ENCODE data around the gene STX16.

The STX16 gene

DNA sequence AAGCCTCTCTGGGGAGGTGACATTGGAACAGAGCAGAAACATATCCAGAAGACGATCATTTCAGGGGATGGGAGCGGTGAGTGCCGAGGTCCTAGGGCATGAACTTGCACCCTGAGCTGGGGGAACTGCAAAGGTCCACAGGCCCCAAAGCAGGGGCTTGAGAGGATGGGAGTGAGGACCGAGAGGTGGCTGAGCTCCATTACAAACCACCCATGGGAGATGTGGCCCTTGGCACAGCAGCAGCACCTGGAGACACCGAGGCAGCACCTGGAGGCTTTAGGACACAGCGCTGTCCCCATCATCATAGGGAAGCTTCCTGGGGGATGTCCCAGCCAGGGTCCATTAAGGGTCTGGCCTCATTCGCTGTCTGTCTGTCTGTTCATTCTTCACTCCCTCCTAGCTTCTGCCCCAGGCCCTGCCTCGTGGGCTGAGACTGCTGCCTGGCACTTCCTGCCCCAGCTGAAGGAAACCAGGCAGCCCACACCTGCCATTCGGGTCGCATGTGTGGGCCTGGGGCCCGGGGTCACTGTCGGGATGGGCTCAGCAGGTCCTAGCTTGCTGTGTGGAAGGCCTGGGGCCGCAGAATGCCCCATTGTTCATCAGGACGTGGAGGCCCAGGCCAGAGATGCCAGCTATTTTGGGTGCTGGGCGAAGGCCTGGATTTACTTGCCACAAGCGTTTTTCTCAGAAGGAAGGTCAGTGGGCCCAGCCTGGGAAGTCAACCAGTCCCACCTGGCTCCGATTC lies 42.8 kb upstream of the STX16 start:
- H3K4me3 ChIP-seq (ENCODE audit: low read depth, low read length), result no peak overlapping the region
- no peak for DNase-seq (ENCODE audit: low read depth)
- TF ChIP-seq, protein P1, sequence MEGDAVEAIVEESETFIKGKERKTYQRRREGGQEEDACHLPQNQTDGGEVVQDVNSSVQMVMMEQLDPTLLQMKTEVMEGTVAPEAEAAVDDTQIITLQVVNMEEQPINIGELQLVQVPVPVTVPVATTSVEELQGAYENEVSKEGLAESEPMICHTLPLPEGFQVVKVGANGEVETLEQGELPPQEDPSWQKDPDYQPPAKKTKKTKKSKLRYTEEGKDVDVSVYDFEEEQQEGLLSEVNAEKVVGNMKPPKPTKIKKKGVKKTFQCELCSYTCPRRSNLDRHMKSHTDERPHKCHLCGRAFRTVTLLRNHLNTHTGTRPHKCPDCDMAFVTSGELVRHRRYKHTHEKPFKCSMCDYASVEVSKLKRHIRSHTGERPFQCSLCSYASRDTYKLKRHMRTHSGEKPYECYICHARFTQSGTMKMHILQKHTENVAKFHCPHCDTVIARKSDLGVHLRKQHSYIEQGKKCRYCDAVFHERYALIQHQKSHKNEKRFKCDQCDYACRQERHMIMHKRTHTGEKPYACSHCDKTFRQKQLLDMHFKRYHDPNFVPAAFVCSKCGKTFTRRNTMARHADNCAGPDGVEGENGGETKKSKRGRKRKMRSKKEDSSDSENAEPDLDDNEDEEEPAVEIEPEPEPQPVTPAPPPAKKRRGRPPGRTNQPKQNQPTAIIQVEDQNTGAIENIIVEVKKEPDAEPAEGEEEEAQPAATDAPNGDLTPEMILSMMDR (conservative IDR thresholded peaks at IDR 0.05; ENCODE audit: low read depth, low read length), result no peak

- no peak for DNase-seq (ENCODE audit: low read depth)
- TF ChIP-seq, protein P1 (conservative IDR thresholded peaks at IDR 0.05; ENCODE audit: low read depth, low read length), result no peak
- H3K4me3 ChIP-seq (ENCODE audit: low read depth, low read length), result no peak overlapping the region
Measured at GRCh38 chr20:58609026-58609425, 42.1 kb upstream of the STX16 start.

GRCh38 chr20:58610071-58610800 lies 40.8 kb upstream of the STX16 start:
- DNase-seq (ENCODE audit: low read depth), result no peak
- H3K4me3 ChIP-seq (ENCODE audit: low read depth, low read length), result no peak overlapping the region
- TF ChIP-seq, protein P1 (conservative IDR thresholded peaks at IDR 0.05; ENCODE audit: low read depth, low read length), result no peak

- no peak overlapping the region for H3K4me3 ChIP-seq (ENCODE audit: low read depth, low read length)
- DNase-seq (ENCODE audit: low read depth), result no peak
- TF ChIP-seq, protein P1 (conservative IDR thresholded peaks at IDR 0.05; ENCODE audit: low read depth, low read length), result no peak
Measured at GRCh38 chr20:58610811-58611210, 40.3 kb upstream of the STX16 start.

DNA sequence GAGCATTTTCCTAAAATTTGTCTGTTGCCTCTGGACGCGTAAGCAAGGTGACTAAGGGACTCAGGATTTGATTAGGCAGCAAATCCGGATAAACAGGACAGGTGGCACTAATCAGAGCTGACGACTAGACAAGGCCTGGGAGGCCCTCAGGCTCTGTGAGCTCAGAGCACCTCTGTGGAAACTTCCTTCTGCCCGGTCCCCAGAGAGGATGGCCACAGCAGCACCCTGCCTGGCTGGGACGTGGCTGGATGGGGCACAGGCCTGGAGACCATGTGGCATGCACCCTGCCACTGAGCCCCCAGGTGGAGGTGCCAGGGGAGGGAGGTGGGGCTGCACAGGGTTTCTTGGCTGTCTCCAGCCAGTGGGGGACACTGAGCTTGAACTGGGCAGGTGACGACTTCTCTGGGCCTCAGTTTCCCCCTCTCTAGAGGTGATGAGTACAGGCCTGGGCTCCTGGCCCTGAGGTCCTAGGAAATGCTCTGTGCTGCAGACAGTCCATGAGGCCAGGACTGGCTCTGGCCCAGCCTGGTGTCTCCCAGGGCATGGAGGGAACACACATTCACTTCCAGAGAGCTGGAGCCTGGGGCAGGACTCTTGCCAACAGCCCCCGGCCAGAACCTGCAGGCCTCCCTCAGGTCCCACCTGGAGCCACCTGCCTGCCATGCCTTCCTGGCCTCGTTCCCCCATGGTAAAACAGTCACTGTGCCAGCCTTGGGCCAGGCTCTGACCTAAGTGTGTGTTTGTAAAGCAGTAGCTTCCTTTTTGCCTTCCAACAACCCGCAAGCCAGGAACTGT lies 39.6 kb upstream of the STX16 start:
- TF ChIP-seq, protein P1 (conservative IDR thresholded peaks at IDR 0.05; ENCODE audit: low read depth, low read length), result no peak
- DNase-seq (ENCODE audit: low read depth), result no peak

DNA sequence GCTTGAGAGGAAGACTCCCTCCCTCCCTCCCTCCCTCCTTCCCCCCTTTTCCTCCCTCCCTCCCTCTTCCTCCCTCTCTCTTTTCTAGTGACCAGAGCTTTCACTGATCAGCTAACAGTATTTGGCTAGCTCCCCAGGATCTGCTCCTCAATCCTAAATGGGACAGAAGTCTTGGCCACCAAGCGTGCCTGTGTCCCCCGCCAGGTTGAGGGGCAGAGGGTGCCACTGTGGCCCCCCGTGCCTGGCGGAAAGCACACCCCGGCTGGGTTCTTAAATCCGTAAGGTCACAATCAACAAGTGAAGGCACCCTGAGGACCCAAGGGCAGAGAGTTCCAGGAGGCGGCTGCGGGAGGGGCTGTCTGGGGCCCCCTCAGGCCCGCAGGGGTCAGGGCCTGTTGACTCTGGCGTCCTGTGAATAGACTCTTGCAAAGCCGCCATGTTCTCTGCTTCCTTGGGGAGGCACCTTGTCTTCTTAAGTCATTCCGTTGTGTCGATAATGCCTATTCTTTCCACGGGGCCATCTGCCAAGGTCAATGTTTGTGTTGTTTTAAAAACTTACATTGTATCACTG lies 38.9 kb upstream of the STX16 start:
- TF ChIP-seq, protein P1 (conservative IDR thresholded peaks at IDR 0.05; ENCODE audit: low read depth, low read length), result no peak
- peak; percentile 37 for DNase-seq (ENCODE audit: low read depth)
- H3K4me3 ChIP-seq (ENCODE audit: low read depth, low read length), result no peak overlapping the region

More for the DNA sequence above, 39.6 kb upstream of the STX16 start:
- no peak overlapping the region for H3K4me3 ChIP-seq (ENCODE audit: low read depth, low read length)
